Measurements from ENCODE around the gene CCDC78.
"Not testable (repeated sequence)": the region's sequence is repeated elsewhere in the genome, so short reads cannot be mapped to it uniquely, and the experiment has no call there.

The CCDC78 gene

GRCh38 chr16:760545-761343 lies 34.5 kb upstream of the CCDC78 start, which contains the start of gene MSLN:
MSLN (plus strand) TSS chr16:760734; CDS start chr16:762681, 1,947 bp downstream.
- DNase-seq, result no peak

DNA sequence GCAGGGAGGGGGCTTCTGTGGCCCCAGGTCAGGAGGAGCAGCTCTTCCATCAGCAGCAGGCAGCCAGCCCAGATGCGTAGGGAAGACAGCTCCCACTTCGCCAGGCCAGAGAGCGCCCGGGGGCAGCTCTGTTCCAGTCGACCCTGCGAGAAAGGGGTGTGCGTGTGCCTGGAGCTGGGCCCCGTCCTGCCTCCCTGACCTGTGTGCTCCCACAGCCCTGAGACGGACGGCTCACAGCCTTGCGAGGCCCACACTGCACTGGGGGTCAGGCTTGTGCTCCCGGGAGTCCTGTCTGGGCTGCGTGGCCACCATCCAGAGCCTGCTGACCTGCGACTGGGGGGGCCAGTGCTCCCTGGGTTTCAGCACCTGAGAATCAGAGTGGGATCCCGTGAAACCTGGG lies 33.8 kb upstream of the CCDC78 start:
- no peak for DNase-seq

GRCh38 chr16:759110-759910 lies 33.1 kb upstream of the CCDC78 start:
- DNase-seq, result no peak

- DNase-seq, result no peak
Observed at GRCh38 chr16:756428-756827, 30.2 kb upstream of the CCDC78 start.

DNA sequence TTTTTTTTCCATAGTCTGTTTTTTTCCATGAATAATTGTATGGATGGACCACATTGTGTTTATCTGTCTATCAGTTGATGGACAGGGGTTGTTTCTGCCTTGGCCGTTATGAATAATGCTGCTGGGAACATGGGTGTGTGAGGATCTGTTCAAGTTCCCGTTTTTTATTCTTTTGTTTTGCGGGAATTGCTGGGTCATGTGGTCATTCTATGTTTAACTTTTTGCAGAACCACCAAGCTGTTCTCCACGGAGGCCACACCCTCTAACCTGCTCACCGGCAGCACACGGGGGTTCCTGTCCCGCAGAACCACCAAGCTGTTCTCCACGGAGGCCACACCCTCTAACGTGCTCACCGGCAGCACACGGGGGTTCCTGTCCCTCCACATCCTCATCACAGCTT lies 28.4 kb upstream of the CCDC78 start:
- no peak for DNase-seq

GRCh38 chr16:754121-754607 lies 27.9 kb upstream of the CCDC78 start:
- DNase-seq, result not testable (repeated sequence)

- no peak for DNase-seq
Observed at GRCh38 chr16:752007-752312, 25.7 kb upstream of the CCDC78 start.

- no peak for DNase-seq
Observed at GRCh38 chr16:751152-752006, 25.1 kb upstream of the CCDC78 start.

DNA sequence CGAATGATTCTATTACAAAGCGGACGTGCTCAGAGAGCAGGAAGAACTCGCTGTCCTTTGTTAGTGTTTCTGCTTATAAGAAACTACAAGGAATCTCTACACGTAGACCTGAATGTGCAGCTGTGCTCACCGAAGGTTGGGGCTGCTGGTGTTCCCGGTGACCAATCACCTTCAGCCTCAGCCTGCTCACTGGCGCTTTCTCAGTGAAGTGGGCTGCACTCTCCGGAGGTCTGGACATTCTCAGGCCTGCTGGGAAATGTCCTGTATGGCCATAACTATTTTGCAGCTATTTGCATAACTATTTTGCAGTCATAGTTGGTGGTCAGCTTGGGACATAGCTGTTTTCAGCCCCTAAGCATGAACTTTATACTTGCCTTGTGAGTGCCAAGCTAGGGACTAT lies 24.2 kb upstream of the CCDC78 start:
- no peak for DNase-seq

GRCh38 chr16:749010-749409 lies 22.8 kb upstream of the CCDC78 start:
- no peak for DNase-seq

DNA sequence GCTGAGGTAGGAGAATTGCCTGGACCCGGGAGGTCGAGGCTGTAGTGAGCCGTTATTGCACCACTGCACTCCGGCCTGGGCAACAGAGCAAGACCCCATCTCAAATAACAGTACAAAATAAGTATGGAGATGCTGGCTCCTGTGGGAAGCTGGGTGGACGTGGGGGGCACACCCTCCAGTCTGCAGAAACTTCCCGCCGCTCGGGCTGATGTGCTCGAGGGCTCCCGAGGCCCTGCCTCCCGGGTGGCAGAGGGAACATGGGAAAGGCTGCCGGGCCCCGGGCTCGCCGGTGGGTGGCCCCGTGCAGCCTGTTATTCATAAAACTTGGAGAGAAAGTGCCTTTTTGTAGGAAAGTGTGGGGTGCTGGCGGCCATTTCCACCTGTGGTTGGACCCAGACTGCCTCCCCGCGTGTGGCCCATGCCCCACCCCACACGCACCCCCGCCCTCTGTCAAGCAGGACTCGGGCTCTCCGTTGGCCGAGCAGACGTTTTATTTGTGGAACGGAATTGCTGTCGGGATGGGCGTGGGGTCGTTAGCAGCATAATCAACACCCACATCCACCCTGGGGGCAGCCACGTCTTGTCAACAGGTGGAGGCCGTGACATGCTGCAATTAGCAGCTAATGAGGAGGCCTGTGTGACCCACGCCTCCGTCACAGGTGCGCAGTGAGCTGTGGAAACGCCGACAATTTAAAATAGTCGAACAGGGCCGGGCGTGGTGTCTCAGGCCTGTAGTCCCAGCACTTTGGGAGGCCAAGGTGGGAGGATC lies 21.9 kb upstream of the CCDC78 start:
- DNase-seq, result no peak

GRCh38 chr16:746637-747036 lies 20.4 kb upstream of the CCDC78 start:
- DNase-seq, result no peak

- DNase-seq, result no peak
Observed at GRCh38 chr16:745739-746138, 19.5 kb upstream of the CCDC78 start.

DNA sequence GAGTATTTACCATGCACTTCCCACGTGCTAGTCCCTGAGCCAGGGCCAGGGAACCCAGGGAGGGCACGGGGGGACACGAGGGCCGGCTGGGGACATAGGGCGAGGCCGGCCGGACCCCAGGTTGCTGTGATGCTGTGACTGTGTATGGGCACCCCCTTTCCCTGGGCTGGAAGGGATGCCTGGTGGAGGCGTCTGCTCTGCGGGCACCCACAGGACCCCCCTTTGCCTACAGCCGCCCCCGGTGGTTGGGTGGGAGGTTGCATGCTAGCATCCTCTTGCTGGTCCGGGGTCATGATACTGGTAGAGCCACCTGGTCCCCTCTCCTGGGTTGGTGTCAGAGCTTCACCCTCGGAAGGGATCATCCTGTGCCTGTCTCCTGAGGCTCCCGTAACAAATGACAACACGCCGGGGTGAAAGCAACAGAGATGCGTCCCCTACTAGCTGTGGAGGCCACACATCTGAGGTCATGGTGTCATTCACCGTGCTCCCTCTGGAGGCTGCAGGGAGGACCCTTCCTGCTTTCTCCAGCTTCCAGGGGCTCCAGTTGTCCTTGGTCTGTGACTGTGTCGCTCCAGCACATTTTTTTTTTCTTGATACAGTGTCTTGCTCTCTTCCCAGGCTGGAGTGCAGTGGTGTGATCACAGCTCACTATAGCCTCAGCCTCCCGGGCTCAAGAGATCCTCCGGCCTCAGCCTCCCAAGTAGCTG lies 17.7 kb upstream of the CCDC78 start:
- DNase-seq, result no peak

DNA sequence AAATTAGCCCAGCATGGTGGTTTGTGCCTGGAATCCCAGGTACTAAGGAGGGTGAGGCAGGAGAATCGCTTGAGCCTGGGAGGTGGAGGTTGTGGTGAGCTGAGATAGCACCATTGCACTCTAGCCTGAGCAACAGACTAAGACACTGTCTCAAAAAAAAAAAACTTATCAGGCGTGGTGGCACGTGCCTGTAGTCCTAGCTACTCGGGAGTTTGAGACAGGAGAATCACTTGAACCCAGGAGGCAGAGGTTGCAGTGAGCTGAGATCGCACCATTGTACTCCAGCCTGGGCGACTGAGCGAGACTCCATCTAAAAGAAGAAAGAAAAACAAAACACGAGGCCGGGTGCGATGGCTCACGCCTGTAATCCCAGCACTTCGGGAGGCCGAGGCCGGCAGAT lies 16.7 kb upstream of the CCDC78 start:
- not testable (repeated sequence) for DNase-seq

GRCh38 chr16:741986-742629 lies 15.9 kb upstream of the CCDC78 start:
- no peak for DNase-seq

GRCh38 chr16:740764-741505 lies 14.7 kb upstream of the CCDC78 start, which contains the start of gene CIAO3:
CIAO3 (minus strand) TSS chr16:740997; CDS start chr16:740985, 12 bp downstream.
- peak; percentile 57 for DNase-seq

DNA sequence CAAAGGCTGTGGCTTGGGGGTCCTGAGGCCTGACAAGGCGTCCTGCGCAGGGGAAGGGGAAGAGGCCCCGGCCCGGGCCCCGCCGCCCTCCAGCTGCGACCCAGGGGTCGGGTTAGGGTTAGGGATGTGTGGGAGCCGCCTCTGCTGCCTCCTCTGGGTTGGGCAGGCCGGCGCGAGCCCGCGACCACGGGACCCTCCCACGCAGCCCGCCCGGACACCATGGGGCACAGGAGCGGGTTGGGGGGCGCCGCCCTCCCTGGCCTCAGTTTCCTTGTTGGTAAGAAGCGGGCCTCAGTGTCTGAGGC lies 14.2 kb upstream of the CCDC78 start:
- no peak for DNase-seq

DNA sequence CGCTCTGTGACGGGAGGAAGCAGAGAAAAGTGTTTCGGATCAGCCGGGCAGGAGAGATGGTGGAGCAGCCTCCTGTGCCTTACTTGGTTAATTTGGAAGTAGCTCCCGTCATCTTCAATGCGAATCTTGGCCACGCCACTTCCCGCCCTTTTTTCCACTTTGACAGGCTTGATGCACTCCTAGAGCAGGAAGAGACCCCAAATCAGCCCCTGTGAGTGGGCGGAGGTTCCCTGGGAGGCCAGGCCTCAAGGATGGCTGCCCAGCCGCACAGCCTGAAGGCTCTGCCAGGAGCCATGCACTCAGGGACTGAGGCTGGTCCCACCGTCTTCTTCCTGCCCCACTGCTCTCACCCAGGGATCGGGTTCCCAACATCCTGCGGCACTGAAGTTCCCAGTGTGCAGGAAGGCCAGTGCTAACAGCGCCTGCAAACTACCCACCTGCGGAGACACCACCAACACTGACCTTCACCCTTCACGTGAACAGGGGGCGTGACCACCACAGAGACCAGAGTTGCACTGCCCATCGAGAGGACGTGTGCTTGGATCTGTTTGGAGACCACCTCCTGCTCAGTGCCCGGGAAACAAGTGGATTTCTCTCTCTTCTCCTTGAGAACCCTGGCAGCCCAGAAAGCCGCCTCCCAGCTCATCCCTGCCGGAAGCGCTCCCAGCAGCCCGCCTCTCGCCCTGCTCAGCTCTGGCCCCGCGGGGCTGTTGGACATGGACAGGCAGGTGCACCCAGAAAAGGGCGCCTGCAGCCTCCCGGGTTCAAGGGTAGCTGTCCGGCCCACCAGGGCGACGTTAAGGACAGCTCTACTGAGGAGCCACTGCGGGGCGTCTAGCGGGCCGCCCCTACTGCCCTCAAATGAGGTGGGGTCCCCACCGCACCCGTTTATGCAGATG lies 13.6 kb upstream of the CCDC78 start:
- no peak for DNase-seq
